HG03135 (cell line): ENCODE results near the gene ESYT3.

ENCODE experiments used
- ATAC-seq: cut with Tn5 transposase; IDR thresholded peaks from one replicate; pipeline ENCODE4 v1.9.1; 2021; ENCODE audit warnings: mild to moderate bottlenecking, moderate library complexity; ENCODE audit not compliant: unreplicated experiment

ESYT3 gene

DNA sequence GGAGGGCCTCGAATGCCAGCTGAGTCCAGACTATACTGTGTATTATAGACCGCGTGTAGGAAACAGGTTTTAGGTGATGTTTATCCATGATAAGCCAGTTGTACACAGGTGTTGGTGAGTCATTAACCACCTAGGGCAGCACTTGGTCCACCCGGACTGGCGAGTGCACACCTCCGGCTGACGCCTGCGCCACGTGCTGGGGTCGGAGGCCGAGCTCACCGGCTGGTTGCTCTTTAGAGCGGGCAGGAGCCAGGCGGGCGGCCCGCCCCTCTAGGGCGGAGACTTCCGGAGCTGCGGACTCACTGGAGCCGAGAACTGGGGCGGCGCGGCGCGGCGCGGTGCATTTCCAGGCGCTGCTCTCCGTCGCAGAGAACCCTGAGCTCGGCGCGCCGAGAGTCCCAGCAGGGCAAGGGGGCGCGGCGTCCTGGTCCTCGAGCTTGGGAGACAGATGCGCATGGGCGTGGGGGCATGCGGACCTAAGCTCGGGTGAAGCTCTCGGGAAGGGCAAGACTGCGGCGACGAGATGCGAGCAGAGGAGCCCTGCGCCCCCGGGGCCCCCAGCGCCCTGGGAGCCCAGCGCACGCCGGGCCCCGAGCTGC is at the start of gene ESYT3:
Gene ESYT3 (plus strand): TSS at position 341 of the 599 bp plus-strand sequence. CDS start 183 bp downstream, at position 524.
- no peak for ATAC-seq

DNA sequence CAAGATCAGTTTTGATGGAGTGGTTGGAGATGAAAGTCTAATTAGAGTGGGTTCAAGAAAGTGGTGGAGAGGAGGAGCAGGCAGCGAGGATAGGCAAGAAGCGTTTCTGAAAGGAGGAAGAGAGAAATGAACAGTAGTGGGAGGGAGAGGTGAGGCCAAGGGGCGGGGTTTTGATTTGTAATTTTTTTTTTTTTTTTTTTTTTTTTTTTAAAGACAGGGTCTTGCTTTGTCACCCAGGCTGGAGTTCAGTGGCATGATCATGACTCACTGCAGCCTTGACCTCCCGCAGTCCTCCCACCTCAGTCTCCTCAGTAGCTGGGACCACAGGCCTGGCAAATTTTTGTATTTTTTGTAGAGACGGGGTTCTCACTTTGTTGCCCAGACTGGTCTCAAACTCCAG is 49.4 kb upstream of the ESYT3 start:
- no peak for ATAC-seq

DNA sequence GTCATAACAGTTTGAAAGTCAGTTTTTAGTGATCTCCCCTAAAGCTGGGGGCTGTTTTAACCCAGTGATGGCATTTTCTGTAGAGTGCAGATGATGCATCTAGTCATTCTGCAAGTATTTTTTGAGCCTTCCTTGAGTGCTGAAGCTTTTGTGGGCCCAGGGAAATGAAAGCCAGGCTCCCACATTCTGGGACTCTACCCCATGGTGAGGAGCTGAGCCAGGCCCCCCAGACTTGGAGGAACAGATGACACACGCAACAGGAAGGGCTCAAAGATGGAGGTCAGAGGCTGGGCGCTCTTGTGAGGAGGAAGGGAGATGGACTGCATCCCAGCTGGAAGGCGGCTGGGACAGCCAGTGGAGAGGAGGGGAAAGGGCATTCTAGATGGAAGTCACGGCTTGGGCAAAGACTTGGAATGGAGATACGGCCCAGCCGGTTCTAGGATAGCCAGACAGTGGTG is 45.2 kb upstream of the ESYT3 start:
- ATAC-seq: no peak

GRCh38 chr3:138389841-138390581 is 44.4 kb upstream of the ESYT3 start:
- no peak for ATAC-seq

GRCh38 chr3:138390582-138390932 is 43.9 kb upstream of the ESYT3 start:
- ATAC-seq: no peak

DNA sequence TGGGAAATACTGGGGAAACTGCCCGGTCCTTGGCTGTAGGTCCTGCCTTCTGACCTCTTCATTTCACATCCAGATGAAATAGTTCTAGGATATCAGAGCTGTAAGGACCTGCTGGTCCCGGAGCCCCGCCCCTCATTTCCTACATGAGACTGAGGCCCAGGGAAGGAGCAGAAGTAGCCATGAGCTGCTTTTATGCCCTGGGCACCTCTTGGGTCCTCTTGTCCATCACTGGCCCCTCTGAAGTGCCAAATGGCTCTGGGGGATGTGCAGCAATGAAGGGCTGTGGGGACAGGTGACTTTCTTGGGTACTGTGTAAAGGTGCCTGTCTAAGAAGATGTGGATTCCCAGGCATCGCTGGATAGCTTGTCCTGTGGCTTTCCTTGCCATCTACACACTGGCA is 40.3 kb upstream of the ESYT3 start:
- ATAC-seq: no peak

GRCh38 chr3:138394686-138395085 is 39.7 kb upstream of the ESYT3 start:
- no peak for ATAC-seq

DNA sequence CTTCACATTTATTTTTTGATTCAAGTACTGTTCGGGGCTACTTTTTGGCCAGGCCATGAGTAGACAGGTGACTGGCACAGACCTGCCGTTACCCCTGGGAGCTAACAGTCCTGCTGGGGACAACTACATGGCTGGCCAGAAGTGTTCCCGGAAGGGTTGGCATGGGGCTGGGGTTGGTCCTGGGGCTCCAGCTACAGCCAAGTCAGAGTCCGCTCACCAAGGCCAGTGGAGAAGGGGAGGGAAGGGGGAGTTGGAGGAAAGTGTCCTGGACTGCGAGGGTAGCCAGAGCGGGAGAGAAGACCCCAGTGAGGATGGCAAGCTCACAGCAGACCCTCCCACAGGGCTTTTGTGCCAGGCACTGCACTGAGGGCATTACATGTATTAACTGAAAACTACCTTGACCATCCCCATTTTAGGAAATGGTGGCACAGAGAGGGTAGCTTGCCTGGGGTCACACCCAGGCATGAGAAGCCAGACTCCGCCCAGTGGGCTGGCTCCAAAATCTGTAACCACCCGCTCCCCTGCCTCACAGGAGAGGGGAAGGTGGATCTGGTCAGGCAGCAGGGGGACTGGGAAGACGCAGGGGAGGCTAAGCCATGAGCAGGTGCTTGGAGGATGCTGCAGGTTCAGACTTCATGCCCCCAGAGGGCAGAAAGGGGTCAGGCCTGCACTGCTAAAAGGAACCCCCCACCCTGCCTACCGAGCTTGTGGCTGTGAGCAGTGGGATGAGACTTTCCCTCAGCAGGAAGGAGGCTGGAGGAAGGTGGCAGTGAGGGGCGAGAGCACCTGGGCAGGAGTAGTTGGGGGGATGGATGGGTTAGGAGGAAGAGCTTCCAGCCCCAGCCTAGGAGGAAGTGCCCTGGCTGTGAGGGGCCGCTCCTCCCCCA is 38.3 kb upstream of the ESYT3 start:
- ATAC-seq: no peak

DNA sequence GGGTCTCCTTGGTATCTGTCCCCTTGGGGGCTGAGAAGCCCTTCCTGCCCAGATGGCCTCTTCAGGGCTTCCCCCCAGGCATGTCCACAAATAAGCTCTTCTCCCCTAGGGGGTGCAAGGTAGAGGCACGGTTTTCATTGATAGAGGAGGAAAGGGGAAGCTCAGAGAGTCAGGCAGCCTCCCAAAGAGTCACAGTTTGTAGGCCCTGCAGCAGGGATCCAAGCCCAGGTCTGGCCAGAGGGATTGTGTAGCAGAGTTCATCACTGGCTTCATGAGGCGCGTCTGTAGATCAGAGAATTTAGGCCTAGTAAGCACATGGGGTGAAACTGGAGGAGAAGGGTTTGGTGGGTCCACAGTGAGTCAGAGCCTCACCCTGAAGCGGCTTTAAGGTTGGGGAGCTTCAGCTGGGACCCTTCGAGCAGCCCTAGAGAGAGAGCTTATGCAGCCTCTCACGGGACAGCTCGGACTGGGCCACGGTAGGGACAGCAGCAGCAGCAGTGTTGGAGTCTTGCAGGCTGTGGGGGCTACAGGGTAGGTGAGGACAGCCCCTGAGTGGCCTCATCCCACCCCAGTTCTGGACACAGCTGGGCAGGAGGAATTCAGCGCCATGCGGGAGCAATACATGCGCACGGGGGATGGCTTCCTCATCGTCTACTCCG is 37.5 kb upstream of the ESYT3 start:
- ATAC-seq: no peak

DNA sequence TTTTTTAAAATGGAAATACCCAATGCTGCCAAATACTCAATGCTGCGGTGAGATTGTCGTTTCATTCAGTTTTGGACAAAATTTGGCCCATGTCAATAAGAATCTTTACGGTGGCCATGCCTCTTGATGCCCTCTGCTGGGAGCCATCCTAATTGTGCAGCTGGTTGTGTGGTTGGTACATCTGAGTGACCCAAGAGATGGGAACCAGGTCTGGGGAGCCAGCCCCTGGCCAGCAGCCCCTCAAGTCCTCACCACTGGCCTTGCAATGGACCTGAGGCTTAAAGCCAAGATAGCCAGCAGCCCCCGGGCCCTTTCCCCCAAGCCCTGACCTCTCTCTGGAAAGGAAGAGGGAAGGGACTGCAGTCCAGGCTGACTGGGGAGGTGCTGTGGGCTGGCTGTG is 36.4 kb upstream of the ESYT3 start:
- ATAC-seq: no peak

- ATAC-seq: no peak
Observed at GRCh38 chr3:138398791-138399575, 35.4 kb upstream of the ESYT3 start.

DNA sequence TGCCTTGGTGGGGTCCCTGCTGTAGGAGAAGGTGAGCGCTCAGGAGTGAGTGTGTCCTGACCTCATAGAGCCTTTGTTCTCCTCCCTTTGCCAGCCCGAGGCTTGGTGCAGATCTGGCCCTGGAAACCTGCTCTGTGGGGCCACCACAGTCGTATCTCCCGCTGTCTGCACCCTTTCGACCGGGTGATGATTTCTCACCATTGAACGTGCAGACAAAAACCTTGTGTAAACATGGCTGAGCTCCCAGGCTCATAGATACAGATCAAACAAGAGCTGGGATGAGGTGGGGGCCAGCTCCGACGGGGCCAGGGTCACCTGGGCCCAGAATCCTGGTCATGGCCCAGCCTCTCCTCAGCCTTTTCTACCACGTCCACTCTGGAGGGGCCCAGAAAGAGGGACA is 34.6 kb upstream of the ESYT3 start:
- ATAC-seq: no peak

- ATAC-seq: no peak
Observed at GRCh38 chr3:138400651-138401070, 33.8 kb upstream of the ESYT3 start.

DNA sequence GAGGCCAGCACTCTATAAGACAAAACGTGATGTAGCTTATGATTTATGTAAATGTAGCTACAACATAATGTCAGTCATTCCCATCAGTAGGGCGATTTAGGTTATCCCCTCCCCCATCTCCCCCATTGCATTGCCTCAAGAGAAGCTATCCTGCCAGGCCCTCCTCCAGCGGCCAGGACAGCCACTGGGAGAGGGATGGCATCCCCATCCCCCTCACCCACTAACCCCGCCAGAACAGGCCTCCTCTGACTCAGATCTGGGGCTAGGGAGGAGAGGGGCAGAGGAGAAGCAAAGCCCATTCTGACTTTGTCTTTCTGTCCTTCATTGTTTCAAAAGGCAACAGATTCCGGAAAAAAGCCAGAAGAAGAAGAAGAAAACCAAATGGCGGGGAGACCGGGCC is 32.6 kb upstream of the ESYT3 start:
- ATAC-seq: no peak

- ATAC-seq: no peak
Observed at GRCh38 chr3:138404121-138404520, 30.3 kb upstream of the ESYT3 start.

- no peak for ATAC-seq
Observed at GRCh38 chr3:138405001-138405400, 29.4 kb upstream of the ESYT3 start.

DNA sequence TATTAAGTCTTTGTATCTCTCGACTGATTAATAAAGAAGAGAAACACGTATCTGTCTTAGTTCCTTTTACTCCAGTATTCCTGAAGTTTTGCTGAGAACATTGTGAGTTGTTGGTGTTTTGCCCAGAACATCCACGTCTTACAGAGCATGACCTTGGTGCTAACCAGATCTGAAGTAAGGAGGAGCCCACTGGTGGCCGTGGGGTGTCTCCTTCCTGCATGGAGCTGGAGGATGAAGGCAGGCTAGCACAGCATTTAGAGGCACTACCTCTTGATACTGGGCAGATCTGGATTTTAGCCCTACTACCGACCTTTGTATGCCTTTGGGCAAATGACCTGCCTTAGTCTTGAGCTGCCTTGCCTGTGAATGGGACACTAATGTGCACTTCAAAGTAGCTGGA is 28.9 kb upstream of the ESYT3 start:
- no peak for ATAC-seq

DNA sequence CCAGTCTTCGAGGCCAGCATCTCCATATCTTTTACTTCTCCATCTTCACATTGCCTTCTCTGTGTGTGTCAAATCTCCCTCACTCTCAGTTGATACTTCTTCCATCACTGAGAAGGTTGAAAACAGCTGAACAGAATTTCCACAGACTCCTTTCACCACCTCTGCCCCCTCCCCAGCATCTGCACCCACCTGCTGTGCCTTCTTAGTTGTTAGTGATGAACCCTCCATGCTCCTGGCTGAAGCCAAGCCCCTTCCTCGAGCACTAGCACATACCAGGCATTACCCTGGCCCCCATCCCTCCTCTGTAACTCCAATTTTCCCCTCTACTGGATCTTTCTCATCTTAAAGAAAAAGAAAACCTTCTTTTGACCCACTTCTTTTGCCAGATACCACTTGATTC is 27.8 kb upstream of the ESYT3 start:
- no peak for ATAC-seq

- no peak for ATAC-seq
Observed at GRCh38 chr3:138407236-138407907, 27.0 kb upstream of the ESYT3 start.
